Measurements from ENCODE around the gene IRX4.

Gene IRX4

DNA sequence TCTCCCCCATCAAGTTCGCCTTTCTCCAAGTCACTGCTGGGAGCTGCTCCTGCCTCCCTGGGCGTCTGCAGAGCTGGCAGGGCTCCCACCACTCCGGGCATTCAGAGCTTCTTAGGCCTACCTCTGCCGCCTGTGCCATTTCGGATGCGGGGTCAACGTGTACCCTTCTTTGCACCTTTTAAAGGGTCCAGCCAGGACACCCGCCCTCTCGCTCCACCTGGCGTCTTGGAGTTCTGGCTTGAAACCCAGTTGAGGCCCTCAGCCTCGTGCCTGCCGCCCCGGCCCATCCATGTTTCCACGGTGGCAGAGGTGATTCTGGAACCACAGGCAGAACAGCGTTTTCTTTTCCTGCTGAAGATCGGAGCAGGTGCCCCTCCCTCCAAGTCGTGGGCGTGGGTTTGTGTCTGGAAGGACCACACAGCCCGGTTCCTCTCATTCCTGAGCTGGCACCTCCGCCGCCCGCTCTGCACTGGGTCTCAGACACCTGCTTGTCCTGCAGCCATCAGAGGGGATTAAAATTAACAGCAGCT lies 48.6 kb downstream of the IRX4 start:
- no peak for DNase-seq

DNA sequence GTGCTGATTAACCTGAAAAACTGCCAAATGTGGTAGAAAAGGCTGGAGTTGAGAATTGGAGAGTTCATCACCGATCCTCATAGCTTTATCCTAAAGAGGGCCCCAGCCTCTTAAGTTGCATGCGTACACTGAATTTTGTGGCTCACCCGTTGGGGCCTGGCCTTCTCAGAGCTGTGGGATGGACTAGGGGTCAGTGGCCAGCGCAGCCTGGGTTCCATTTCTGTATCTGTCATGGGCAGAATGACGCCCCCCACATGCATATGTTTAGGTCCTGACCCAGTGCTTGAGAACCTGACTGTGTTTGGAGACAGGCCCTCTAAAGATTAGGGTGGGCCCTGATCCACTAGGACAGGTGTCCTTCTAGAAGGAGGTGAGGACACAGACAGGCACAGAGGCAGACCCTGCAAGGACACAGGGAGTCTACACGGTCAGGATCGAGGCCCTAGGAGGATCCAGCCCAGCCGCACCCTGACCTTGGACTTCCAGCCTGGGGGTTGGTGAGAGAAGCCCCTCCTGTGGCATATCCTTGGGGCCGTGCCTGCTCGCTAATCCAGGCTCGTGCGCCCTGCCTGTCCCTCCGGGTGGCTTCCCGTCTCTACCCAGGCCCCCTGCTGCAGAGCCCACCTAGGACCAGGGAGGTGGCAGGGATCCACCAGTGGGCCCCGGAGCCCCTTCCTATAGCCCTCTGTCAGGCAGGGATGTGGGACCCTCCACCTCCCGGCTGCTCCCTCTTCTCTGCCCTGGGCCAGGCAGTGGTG lies 49.3 kb downstream of the IRX4 start:
- no peak for DNase-seq

DNA sequence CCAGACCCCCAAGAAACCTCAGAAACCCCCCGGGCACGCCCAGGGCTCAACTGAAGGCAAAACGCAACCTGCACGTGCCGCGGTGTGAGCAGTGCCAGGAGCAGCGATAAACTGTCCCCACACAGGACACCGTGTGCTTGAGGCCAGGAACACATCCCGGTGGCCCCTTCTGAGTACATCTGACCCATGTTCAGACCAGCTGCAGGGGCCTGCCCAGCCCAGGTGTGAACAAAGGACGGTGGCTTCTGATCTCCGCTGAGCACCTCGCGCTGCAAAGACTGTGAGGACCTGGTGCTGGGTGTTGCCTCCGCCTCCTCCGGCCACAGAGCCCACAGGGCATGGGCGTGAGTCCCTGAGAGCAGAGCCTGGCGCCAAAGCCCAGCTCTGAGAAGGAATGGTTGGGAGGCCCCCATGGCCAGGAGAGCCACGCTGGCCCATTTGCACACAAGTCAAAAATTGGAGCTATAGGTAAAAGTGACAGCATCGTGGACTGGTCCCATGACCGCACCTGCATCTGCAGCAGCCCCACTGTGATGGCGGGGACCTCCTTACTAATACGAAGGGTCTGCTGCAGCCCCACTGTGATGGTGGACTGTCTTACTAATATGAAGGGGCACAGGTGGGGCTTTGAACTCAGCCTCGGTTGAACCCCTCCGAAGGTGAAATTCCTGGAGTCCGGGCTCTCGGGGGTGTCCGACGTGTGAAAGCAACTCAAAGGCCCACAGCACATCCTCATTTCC lies 50.0 kb downstream of the IRX4 start:
- DNase-seq: no peak

DNA sequence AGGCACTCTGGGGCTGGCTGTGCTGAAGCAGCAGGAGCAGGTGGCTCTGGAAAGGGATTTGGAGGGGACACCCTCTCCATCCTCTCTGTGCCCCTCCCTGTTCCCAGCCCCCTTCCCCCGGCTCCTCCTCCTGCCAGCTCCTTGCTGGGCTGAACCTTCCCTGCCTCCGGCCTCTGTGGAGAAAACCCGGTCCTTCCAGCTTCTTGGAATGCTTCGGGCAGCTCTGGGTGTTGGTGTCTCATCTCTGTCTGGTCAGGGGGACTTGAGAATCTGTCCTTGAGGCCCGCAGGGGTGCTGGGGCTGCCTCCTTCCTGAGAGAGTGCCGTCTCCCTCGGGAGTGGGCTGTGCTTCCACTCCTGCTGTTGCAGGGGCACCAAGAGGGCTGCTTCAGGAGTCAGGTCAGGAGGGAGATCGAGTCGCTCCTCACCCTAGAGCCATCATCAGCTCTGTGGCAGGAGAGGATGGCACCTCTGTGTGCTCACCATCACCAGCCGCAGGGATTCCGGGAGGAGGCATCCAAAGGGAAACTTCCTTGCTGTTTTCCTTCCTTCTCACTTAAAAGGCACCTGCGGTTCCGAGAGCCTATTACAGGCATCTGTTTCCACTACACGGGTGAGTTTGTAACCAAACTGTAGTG lies 50.9 kb downstream of the IRX4 start:
- no peak for DNase-seq

DNA sequence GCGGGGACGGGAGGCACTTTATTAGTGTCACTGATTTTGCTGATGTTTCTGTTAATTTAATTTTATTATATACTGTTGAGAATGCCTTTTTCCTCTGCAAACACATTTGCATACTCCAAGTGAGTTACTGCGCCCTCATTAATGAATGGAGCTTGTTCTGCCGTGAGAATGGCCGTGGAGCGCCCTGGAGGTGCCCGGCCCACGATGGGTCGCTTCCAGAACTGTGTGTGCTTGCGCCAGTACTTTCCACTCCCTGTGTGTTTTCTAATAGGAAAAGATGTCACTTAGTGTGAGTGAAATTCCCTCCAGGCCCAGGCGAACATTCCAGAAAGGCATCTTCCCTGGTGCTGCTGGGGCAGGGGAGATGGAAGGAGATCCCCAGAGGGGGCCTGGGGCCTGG lies 51.5 kb downstream of the IRX4 start:
- no peak for DNase-seq

DNA sequence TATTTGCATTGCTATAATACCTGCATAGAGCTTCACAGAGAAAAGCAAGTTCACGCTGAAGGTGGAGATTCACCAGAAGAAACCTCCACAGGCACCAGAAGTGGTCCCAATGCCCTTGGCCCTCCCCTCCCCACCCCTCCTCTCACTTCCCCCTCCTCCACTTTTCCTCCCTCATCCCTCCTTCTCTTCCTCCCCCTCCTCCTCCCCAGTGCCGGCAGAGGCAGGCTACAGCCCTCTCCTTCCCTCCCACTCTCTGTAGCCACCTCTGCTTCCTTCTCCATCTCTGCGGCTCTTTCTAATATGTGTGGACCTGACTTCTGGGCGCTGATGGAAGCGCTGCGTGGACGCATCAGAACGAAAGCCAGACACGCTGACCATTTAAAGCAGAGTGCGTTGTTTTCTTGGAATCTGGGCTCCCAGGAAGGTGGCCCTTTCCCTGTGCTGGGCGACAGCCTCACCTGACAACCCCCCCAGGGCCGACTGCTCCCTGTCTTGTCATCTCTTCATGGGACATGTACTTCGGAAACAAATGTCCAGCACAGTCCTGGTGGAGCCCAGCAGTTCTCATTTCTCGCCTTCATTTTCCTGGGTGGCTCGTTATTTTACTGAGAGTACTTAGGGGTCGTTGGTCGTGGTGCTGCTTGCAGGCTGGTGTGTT lies 52.0 kb downstream of the IRX4 start:
- DNase-seq: no peak

DNA sequence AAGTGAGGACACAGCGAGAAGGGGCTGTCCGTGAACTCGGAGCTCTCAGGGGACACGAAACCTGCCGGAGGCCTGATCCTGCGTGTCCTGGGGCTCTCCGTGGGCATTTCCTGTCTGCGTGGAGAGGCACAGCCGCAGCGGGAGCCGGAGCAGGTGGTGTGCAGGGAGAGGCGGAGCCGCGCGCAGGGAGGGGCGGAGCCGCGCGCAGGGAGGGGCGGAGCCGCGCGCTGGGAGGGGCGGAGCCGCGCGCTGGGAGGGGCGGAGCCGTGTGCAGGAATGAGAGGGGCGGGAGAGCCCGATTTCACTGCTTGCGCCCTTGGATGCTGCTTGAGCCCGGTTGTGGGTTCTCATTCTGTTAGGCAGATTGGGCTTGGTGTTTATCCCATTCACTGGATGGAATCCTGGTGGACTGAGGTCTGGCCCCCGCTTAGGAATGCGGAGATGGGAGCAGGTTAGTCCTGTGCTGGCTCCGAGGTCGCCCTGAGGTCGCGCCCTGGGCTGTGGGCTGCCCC lies 54.8 kb downstream of the IRX4 start:
- no peak for DNase-seq

Data from NCI-H1436 treated with DMSO at 0.1 percent for 48 hours (cell line).